ENCODE data around the gene ST6GALNAC1. TPM values are rescaled to one million over a fixed set of nuclear protein-coding genes. Genes with fewer than 3 reads are reported as not detected.

The ST6GALNAC1 gene
- polyA plus RNA-seq, 3 donors, result not detected

- peaks cover 12 to 15% of the 10 kb centered on the region in 2 donors for H3K4me1 ChIP-seq (ENCODE audit: control insufficient read depth in 1 of 2, insufficient read depth in 2 of 2, low read length in 2 of 2)
- no peaks in the 10 kb centered on the region for H3K36me3 ChIP-seq (replicated peaks in 1 of 2; ENCODE audit: control insufficient read depth in 1 of 2, insufficient read depth in 2 of 2, low read length in 2 of 2)
- peaks cover 17% of the 10 kb centered on the region for H3K4me1 Mint-ChIP-seq
- no peak overlapping the region for H3K27ac ChIP-seq (ENCODE audit: low read depth in 1 of 2, low read length in 2 of 2)
- WGBS (ENCODE audit: insufficient coverage), result 100% methylated on average over 4 of the region's 6 CpGs
- H3K4me2 ChIP-seq (replicated peaks; ENCODE audit: extremely low read depth, low read length, poor library complexity, severe bottlenecking), result no peak overlapping the region
- no peak overlapping the region for H3K27ac Mint-ChIP-seq
- no peak overlapping the region for H3K4me3 Mint-ChIP-seq
- H3K27me3 ChIP-seq (ENCODE audit: control insufficient read depth in 2 of 2, insufficient read depth in 2 of 2, low read length in 2 of 2), result no peaks in the 10 kb centered on the region
- H3K27me3 Mint-ChIP-seq (ENCODE audit: low read depth in 3 of 3), result peaks cover 0 to 4% (median 1%) of the 10 kb centered on the region in 3 donors
- H2AFZ ChIP-seq (ENCODE audit: insufficient read depth, low read depth, low read length, poor library complexity, severe bottlenecking), result no peak overlapping the region
- DNase-seq, result no peak
- H3K36me3 Mint-ChIP-seq, result no peaks in the 10 kb centered on the region
- H4K20me1 ChIP-seq (ENCODE audit: insufficient read depth, low read length), result no peaks in the 10 kb centered on the region
- H3K79me2 ChIP-seq (ENCODE audit: insufficient read depth, low read length), result no peaks in the 10 kb centered on the region
- intact Hi-C loops (cut with micrococcal nuclease), result loop anchor here (2.0 to 10.0 kb wide), 2 partner anchors 39 to 49 kb away; partner anchors contain the start of genes JMJD6 (in 1 of the 2) and METTL23 (in 1 of the 2)
- no peaks in the 10 kb centered on the region for H3K9me3 ChIP-seq (replicated peaks in 1 of 2; ENCODE audit: control insufficient read depth in 1 of 2, insufficient read depth in 1 of 2, low read length in 2 of 2)
- TF ChIP-seq CTCF (IDR thresholded peaks at IDR 0.05), result no peak
- H3K9ac ChIP-seq (ENCODE audit: insufficient read depth, low read length, poor library complexity, severe bottlenecking), result no peak overlapping the region
- peaks cover 0 to 2% (median 0%) of the 10 kb centered on the region in 7 donors for H3K9me3 Mint-ChIP-seq
- no peak overlapping the region for H3K4me3 ChIP-seq (replicated peaks in 1 of 3; ENCODE audit: low read depth in 2 of 3, low read length in 3 of 3)
These were observed 32.1 kb upstream of the ST6GALNAC1 start for GRCh38 chr17:76675648-76676047.

GRCh38 chr17:76674600-76674999 is 31.0 kb upstream of the ST6GALNAC1 start:
- Histone ChIP-seq H3K4me1 (ENCODE audit: control insufficient read depth in 1 of 2, insufficient read depth in 2 of 2, low read length in 2 of 2) (peaks cover 12 to 15% of the 10 kb centered on the region in 2 donors), H3K36me3 (replicated peaks in 1 of 2; ENCODE audit: control insufficient read depth in 1 of 2, insufficient read depth in 2 of 2, low read length in 2 of 2) (no peaks in the 10 kb centered on the region), H3K27me3 (ENCODE audit: control insufficient read depth in 2 of 2, insufficient read depth in 2 of 2, low read length in 2 of 2) (no peaks in the 10 kb centered on the region), H3K79me2 (ENCODE audit: insufficient read depth, low read length) (no peaks in the 10 kb centered on the region), H3K4me2 (replicated peaks; ENCODE audit: extremely low read depth, low read length, poor library complexity, severe bottlenecking) (no peak overlapping the region), H3K9ac (ENCODE audit: insufficient read depth, low read length, poor library complexity, severe bottlenecking) (no peak overlapping the region), H3K9me3 (replicated peaks in 1 of 2; ENCODE audit: control insufficient read depth in 1 of 2, insufficient read depth in 1 of 2, low read length in 2 of 2) (no peaks in the 10 kb centered on the region), H4K20me1 (ENCODE audit: insufficient read depth, low read length) (no peaks in the 10 kb centered on the region), H3K27ac (ENCODE audit: low read depth in 1 of 2, low read length in 2 of 2) (no peak overlapping the region), H3K4me3 (replicated peaks in 1 of 3; ENCODE audit: low read depth in 2 of 3, low read length in 3 of 3) (no peak overlapping the region), H2AFZ (ENCODE audit: insufficient read depth, low read depth, low read length, poor library complexity, severe bottlenecking) (no peak overlapping the region)
- H3K27me3 Mint-ChIP-seq (ENCODE audit: low read depth in 3 of 3), result peaks cover 0 to 4% (median 1%) of the 10 kb centered on the region in 3 donors
- no peak overlapping the region for H3K27ac Mint-ChIP-seq
- no peak for TF ChIP-seq CTCF (IDR thresholded peaks at IDR 0.05)
- DNase-seq, result no peak
- WGBS (ENCODE audit: insufficient coverage), result 96% methylated on average over 5 of the region's 5 CpGs
- peaks cover 18% of the 10 kb centered on the region for H3K4me1 Mint-ChIP-seq
- H3K9me3 Mint-ChIP-seq, result peaks cover 0 to 2% (median 0%) of the 10 kb centered on the region in 7 donors
- H3K4me3 Mint-ChIP-seq, result no peak overlapping the region
- intact Hi-C loops (cut with micrococcal nuclease), result loop anchor here (2.0 to 10.0 kb wide), 3 partner anchors 40 to 53 kb away; partner anchors contain the start of genes JMJD6 (in 2 of the 2) and METTL23 (in 2 of the 2)
- no peaks in the 10 kb centered on the region for H3K36me3 Mint-ChIP-seq
